H9 (cell line): ENCODE results near the gene WDR70. TPM values are rescaled to one million over a fixed set of nuclear protein-coding genes. Genes with fewer than 3 reads are reported as not detected.

ENCODE experiments used
- DNase-seq: peaks from one replicate; pipeline ENCODE4 v3.0.0-alpha.2; 2017
- H2AFZ ChIP-seq: one replicate; pipeline ENCODE4 v1.6.1; 2013; ENCODE audit warnings: mild to moderate bottlenecking, low read length, control low read depth, moderate library complexity
- H2AK5ac ChIP-seq: 2 replicates; pipeline ENCODE4 v1.6.1; 2013; ENCODE audit warnings: low read length, control low read depth, mixed read lengths; ENCODE audit not compliant: insufficient read length
- H2BK120ac ChIP-seq: one replicate; pipeline ENCODE4 v1.6.1; 2013; ENCODE audit warnings: low read depth, mild to moderate bottlenecking, low read length, control low read depth, inconsistent platforms; ENCODE audit not compliant: poor library complexity, severe bottlenecking
- H2BK12ac ChIP-seq: 2 replicates; pipeline ENCODE4 v1.6.1; 2013; ENCODE audit warnings: low read length, control low read depth, mixed read lengths, low read depth; ENCODE audit not compliant: insufficient read length
- H2BK15ac ChIP-seq: 2 replicates; pipeline ENCODE4 v1.6.1; 2013; ENCODE audit warnings: low read depth, low read length, control low read depth
- H2BK20ac ChIP-seq: one replicate; pipeline ENCODE4 v1.6.1; 2013; ENCODE audit warnings: low read depth, mild to moderate bottlenecking, low read length, control low read depth, inconsistent platforms; ENCODE audit not compliant: poor library complexity, severe bottlenecking
- H2BK5ac ChIP-seq: 2 replicates; pipeline ENCODE4 v1.6.1; 2013; ENCODE audit warnings: low read length, control low read depth, mixed read lengths; ENCODE audit not compliant: insufficient read length
- H3K14ac ChIP-seq: 2 replicates; pipeline ENCODE4 v1.6.1; 2013; ENCODE audit warnings: low read length, control low read depth; ENCODE audit not compliant: insufficient read depth
- H3K18ac ChIP-seq: 2 replicates; pipeline ENCODE4 v1.6.1; 2013; ENCODE audit warnings: low read depth, mild to moderate bottlenecking, mixed read lengths, low read length, control low read depth; ENCODE audit not compliant: insufficient read length
- H3K23ac ChIP-seq: 2 replicates; pipeline ENCODE4 v1.6.1; 2013; ENCODE audit warnings: low read length, control low read depth, mixed read lengths, low read depth; ENCODE audit not compliant: insufficient read length
- H3K23me2 ChIP-seq: 2 replicates; pipeline ENCODE4 v1.6.1; 2013; ENCODE audit warnings: low read depth, mild to moderate bottlenecking, mixed read lengths, low read length, control low read depth; ENCODE audit not compliant: insufficient read length, poor library complexity, severe bottlenecking
- H3K27ac ChIP-seq: 2 replicates; pipeline ENCODE4 v1.5.1; 2013; ENCODE audit warnings: low read length, control low read depth, mixed read lengths, low read depth; ENCODE audit not compliant: insufficient read length
- H3K27me3 ChIP-seq: 2 replicates; pipeline ENCODE4 v1.6.1; 2013; ENCODE audit warnings: low read length, control low read depth, inconsistent platforms; ENCODE audit not compliant: insufficient read depth
- H3K4ac ChIP-seq: 2 replicates; pipeline ENCODE4 v1.6.1; 2013; ENCODE audit warnings: low read depth, mild to moderate bottlenecking, control low read depth, inconsistent platforms, low read length, moderate library complexity
- H3K4me1 ChIP-seq: 2 replicates; pipeline ENCODE4 v1.6.1; 2013; ENCODE audit warnings: low read length, control low read depth, inconsistent platforms; ENCODE audit not compliant: insufficient read depth
- H3K4me2 ChIP-seq: 2 replicates; pipeline ENCODE4 v1.6.1; 2013; ENCODE audit warnings: low read length, control low read depth, mixed read lengths; ENCODE audit not compliant: insufficient read length, insufficient read depth
- H3K56ac ChIP-seq: 2 replicates; pipeline ENCODE4 v1.6.1; 2013; ENCODE audit warnings: low read depth, mild to moderate bottlenecking, mixed read lengths, low read length, control low read depth; ENCODE audit not compliant: insufficient read length
- H3K79me1 ChIP-seq: 2 replicates; pipeline ENCODE4 v1.6.1; 2013; ENCODE audit warnings: low read depth, mild to moderate bottlenecking, moderate library complexity, low read length, control low read depth, inconsistent platforms; ENCODE audit not compliant: insufficient read depth, poor library complexity, severe bottlenecking
- H3K79me2 ChIP-seq: 2 replicates; pipeline ENCODE4 v1.6.1; 2013; ENCODE audit warnings: low read length, control low read depth, inconsistent platforms; ENCODE audit not compliant: insufficient read depth
- H3K9ac ChIP-seq: 2 replicates; pipeline ENCODE4 v1.6.1; 2013; ENCODE audit warnings: low read length, control low read depth, mixed read lengths; ENCODE audit not compliant: insufficient read length; ENCODE audit errors: extremely low read depth
- H3K9me3 ChIP-seq: one replicate; pipeline ENCODE4 v1.6.1; 2013; ENCODE audit warnings: low read depth, low read length, inconsistent platforms; ENCODE audit not compliant: control insufficient read depth
- H3T11ph ChIP-seq: one replicate; pipeline ENCODE4 v1.6.1; 2013; ENCODE audit warnings: mild to moderate bottlenecking, low read length, control low read depth, inconsistent platforms
- H4K20me1 ChIP-seq: one replicate; pipeline ENCODE4 v1.6.1; 2013; ENCODE audit not compliant: control insufficient read depth, insufficient read length, insufficient read depth
- H4K5ac ChIP-seq: 2 replicates; pipeline ENCODE4 v1.6.1; 2013; ENCODE audit warnings: low read depth, mild to moderate bottlenecking, mixed read lengths, low read length, control low read depth; ENCODE audit not compliant: insufficient read length
- H4K8ac ChIP-seq: replicated peaks from 2 replicates; pipeline ENCODE4 v1.6.1; 2013; ENCODE audit warnings: low read length, control low read depth, mixed read lengths, low read depth; ENCODE audit not compliant: insufficient read length
- H4K91ac ChIP-seq: 2 replicates; pipeline ENCODE4 v1.6.1; 2013; ENCODE audit warnings: low read depth, mild to moderate bottlenecking, moderate library complexity, mixed read lengths, low read length, control low read depth; ENCODE audit not compliant: insufficient read length
- H3K27ac Mint-ChIP-seq, 3 experiments: 2 replicates in 2 of 3; 3 replicates in 1 of 3; pipeline ENCODE4 v1.8.0; 2020 to 2021; ENCODE audit warnings: mixed read lengths in 3 of 3, mild to moderate bottlenecking in 1 of 3, moderate library complexity in 1 of 3
- H3K27me3 Mint-ChIP-seq: 2 replicates; pipeline ENCODE4 v1.8.0; 2021; ENCODE audit warnings: low read depth, mild to moderate bottlenecking, moderate library complexity, mixed read lengths
- H3K36me3 Mint-ChIP-seq, 3 experiments: 2 replicates in 2 of 3; 3 replicates in 1 of 3; pipeline ENCODE4 v1.8.0; 2020 to 2021; ENCODE audit warnings: low read depth in 3 of 3, mixed read lengths in 3 of 3; ENCODE audit not compliant: insufficient read depth in 1 of 3
- H3K4me1 Mint-ChIP-seq, 2 experiments: 2 replicates each; pipeline ENCODE4 v1.8.0; 2020; ENCODE audit warnings: mixed read lengths in 2 of 2
- H3K4me3 Mint-ChIP-seq, 2 experiments: 2 replicates in 1 of 2; 3 replicates in 1 of 2; pipeline ENCODE4 v1.8.0; 2020 to 2021; ENCODE audit warnings: mild to moderate bottlenecking in 2 of 2, mixed read lengths in 2 of 2, moderate library complexity in 1 of 2
- H3K9me3 Mint-ChIP-seq, 2 experiments: 2 replicates in 1 of 2; 3 replicates in 1 of 2; pipeline ENCODE4 v1.8.0; 2020; ENCODE audit warnings: mild to moderate bottlenecking in 2 of 2, mixed read lengths in 2 of 2, moderate library complexity in 1 of 2
- WGBS: extraction: QIAGEN DNeasy Blood & Tissue Kit; methylation state at CpG from one replicate; pipeline ENCODE4 v1.1.7; 2013; ENCODE audit warnings: missing lambda C conversion rate, low lambda C conversion rate, mixed read lengths; ENCODE audit not compliant: insufficient read length; ENCODE audit errors: extremely low coverage; 5-methylcytosine and 5-hydroxymethylcytosine counted together
- total RNA-seq: library from RNA; stranded (reverse); gene quantifications from 2 replicates; pipeline ENCODE4 v1.2.1, GENCODE V29; 2021
- TF ChIP-seq, protein P1 (sequence below): fragments of 200-600 bp; sonication (generic); conservative IDR thresholded peaks from 3 replicates; pipeline ENCODE4 v1.8.0; 2021; ENCODE audit warnings: antibody characterized with exemption, mild to moderate bottlenecking

Gene WDR70
- total RNA-seq, 1 experiment from 2014 or later = 38.1 TPM

DNA sequence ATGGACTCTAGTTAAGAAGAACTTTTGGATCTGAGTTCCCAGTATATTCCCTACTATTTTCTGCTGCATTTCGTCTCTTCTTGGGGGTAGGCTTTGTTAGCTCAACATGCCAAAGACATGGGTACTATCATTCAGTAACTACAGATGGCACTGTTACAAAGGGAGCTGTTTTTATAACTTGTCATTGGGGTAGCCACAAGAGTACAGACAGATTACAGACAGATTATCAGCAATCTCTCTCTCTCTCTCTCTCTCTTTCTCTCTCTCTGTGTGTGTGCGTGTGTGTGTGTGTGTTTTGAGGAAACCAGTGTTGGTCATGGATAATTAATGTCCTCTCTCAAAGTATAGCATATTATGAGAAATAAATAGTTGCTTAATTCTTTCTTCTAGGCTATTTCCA is 116.1 kb downstream of the WDR70 start:
- no peaks in the 10 kb centered on the region for H3K9me3 Mint-ChIP-seq
- H3K4me2 ChIP-seq = no peak overlapping the region
- no peaks in the 10 kb centered on the region for H3K79me2 ChIP-seq

More for the DNA sequence above, 116.1 kb downstream of the WDR70 start:
- Histone ChIP-seq H4K8ac (no peak overlapping the region), H2AFZ (no peak overlapping the region), H3K27ac (no peak overlapping the region), H3K23ac (no peak overlapping the region), H2AK5ac (no peak overlapping the region), H2BK12ac (no peak overlapping the region), H2BK5ac (no peak overlapping the region), H3K27me3 (no peaks in the 10 kb centered on the region), H3K23me2 (no peaks in the 10 kb centered on the region), H4K20me1 (no peaks in the 10 kb centered on the region), H2BK15ac (no peak overlapping the region), H3K9me3 (no peaks in the 10 kb centered on the region), H3T11ph (no peak overlapping the region), H2BK120ac (no peak overlapping the region), H3K18ac (no peak overlapping the region), H3K9ac (no peak overlapping the region), H4K5ac (no peak overlapping the region), H3K14ac (no peak overlapping the region), H3K79me1 (no peaks in the 10 kb centered on the region), H2BK20ac (no peak overlapping the region), H4K91ac (no peak overlapping the region), H3K56ac (no peak overlapping the region), H3K4ac (no peak overlapping the region), H3K4me1 (no peaks in the 10 kb centered on the region)
- H3K4me3 Mint-ChIP-seq = no peak overlapping the region
- peaks cover 4 to 9% (median 5%) of the 10 kb centered on the region in 3 experiments; a peak in 6 of 7 replicates for H3K36me3 Mint-ChIP-seq
- H3K27ac Mint-ChIP-seq = no peak overlapping the region
- H3K27me3 Mint-ChIP-seq = no peaks in the 10 kb centered on the region
- no CpG with 5 or more reads among the region's 2 CpGs for WGBS
- DNase-seq = no peak
- TF ChIP-seq, protein P1, sequence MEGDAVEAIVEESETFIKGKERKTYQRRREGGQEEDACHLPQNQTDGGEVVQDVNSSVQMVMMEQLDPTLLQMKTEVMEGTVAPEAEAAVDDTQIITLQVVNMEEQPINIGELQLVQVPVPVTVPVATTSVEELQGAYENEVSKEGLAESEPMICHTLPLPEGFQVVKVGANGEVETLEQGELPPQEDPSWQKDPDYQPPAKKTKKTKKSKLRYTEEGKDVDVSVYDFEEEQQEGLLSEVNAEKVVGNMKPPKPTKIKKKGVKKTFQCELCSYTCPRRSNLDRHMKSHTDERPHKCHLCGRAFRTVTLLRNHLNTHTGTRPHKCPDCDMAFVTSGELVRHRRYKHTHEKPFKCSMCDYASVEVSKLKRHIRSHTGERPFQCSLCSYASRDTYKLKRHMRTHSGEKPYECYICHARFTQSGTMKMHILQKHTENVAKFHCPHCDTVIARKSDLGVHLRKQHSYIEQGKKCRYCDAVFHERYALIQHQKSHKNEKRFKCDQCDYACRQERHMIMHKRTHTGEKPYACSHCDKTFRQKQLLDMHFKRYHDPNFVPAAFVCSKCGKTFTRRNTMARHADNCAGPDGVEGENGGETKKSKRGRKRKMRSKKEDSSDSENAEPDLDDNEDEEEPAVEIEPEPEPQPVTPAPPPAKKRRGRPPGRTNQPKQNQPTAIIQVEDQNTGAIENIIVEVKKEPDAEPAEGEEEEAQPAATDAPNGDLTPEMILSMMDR = no peak
- H3K4me1 Mint-ChIP-seq = peaks cover 0 to 6% of the 10 kb centered on the region in 2 experiments; a peak in 2 of 4 replicates
